Peyer's patch (tissue), 4 donors: ENCODE measurements around the gene FZD10.

ENCODE experiments used
- CTCF ChIP-seq, 6 experiments: fragments of 450-650 bp in 4 of 6; fragments of 200-600 bp in 2 of 6; sonication (generic) in 1 of 6; IDR thresholded peaks; one replicate each; pipeline ENCODE4 v1.5.1; 2017 to 2019; ENCODE audit warnings: antibody characterized with exemption in 6 of 6, mild to moderate bottlenecking in 3 of 6, moderate library complexity in 1 of 6
- POLR2A ChIP-seq, 2 donors: fragments of 450-650 bp; IDR thresholded peaks; one replicate each; pipeline ENCODE4 v1.5.1; 2017; ENCODE audit warnings: antibody characterized with exemption in 2 of 2, mild to moderate bottlenecking in 2 of 2, moderate library complexity in 2 of 2

GRCh38 chr12:130198663-130199060 lies 36.4 kb downstream of the FZD10 start:
- no peak for TF ChIP-seq CTCF (IDR thresholded peaks at IDR 0.05)
- no peak for TF ChIP-seq POLR2A (IDR thresholded peaks at IDR 0.05)
